ENCODE data around the gene SPTLC2.

DNA sequence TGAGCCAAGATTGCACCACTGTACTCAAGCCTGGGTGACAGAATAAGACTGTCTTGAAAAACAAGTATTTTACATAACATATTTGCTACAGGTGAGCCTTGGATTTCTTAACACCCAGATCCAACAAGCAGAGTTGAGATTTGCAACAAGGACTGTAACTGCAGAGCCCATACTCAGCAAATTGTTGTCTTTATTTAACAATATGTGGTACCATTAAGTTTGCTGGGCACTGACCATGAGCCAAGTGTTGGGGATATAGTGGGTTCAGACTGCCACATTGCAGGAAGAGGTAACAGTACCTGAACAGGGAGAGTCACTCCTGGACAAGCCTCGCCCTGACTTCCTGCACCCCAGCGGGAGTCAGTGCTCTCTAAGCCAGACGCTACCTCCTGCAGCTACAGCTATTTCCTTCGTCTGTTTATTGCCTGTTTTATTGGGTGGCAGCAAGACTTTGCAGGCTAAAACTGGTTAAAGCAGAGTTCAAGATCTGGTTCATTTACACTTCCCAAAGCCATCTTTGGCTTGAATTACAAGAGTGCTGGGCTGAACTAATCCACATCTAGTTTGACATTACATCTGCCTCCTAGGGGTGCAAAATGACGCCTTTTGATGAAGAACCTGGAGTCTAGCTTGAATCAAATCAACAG is 146.1 kb downstream of the SPTLC2 start:
- TF ChIP-seq, protein P1, sequence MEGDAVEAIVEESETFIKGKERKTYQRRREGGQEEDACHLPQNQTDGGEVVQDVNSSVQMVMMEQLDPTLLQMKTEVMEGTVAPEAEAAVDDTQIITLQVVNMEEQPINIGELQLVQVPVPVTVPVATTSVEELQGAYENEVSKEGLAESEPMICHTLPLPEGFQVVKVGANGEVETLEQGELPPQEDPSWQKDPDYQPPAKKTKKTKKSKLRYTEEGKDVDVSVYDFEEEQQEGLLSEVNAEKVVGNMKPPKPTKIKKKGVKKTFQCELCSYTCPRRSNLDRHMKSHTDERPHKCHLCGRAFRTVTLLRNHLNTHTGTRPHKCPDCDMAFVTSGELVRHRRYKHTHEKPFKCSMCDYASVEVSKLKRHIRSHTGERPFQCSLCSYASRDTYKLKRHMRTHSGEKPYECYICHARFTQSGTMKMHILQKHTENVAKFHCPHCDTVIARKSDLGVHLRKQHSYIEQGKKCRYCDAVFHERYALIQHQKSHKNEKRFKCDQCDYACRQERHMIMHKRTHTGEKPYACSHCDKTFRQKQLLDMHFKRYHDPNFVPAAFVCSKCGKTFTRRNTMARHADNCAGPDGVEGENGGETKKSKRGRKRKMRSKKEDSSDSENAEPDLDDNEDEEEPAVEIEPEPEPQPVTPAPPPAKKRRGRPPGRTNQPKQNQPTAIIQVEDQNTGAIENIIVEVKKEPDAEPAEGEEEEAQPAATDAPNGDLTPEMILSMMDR (IDR thresholded peaks at IDR 0.05; ENCODE audit: low read depth, low read length) = no peak
- no peak for TF ChIP-seq EZH2phosphoT487 (IDR thresholded peaks at IDR 0.05; ENCODE audit: low read depth)

Data from OCI-LY3 (cell line).